H9 (cell line): ENCODE results near the gene MAGED4. TPM values are rescaled to one million over a fixed set of nuclear protein-coding genes. Genes with fewer than 3 reads are reported as not detected.
"Not testable (repeated sequence)": the region's sequence is repeated elsewhere in the genome, so short reads cannot be mapped to it uniquely, and the experiment has no call there.

Experiments used
- DNase-seq: peaks from one replicate; pipeline ENCODE4 v3.0.0-alpha.2; 2017
- H2AFZ ChIP-seq: one replicate; pipeline ENCODE4 v1.6.1; 2013; ENCODE audit warnings: mild to moderate bottlenecking, low read length, control low read depth, moderate library complexity
- H2AK5ac ChIP-seq: 2 replicates; pipeline ENCODE4 v1.6.1; 2013; ENCODE audit warnings: low read length, control low read depth, mixed read lengths; ENCODE audit not compliant: insufficient read length
- H2BK120ac ChIP-seq: one replicate; pipeline ENCODE4 v1.6.1; 2013; ENCODE audit warnings: low read depth, mild to moderate bottlenecking, low read length, control low read depth, inconsistent platforms; ENCODE audit not compliant: poor library complexity, severe bottlenecking
- H2BK12ac ChIP-seq: 2 replicates; pipeline ENCODE4 v1.6.1; 2013; ENCODE audit warnings: low read length, control low read depth, mixed read lengths, low read depth; ENCODE audit not compliant: insufficient read length
- H2BK15ac ChIP-seq: 2 replicates; pipeline ENCODE4 v1.6.1; 2013; ENCODE audit warnings: low read depth, low read length, control low read depth
- H2BK20ac ChIP-seq: one replicate; pipeline ENCODE4 v1.6.1; 2013; ENCODE audit warnings: low read depth, mild to moderate bottlenecking, low read length, control low read depth, inconsistent platforms; ENCODE audit not compliant: poor library complexity, severe bottlenecking
- H2BK5ac ChIP-seq: 2 replicates; pipeline ENCODE4 v1.6.1; 2013; ENCODE audit warnings: low read length, control low read depth, mixed read lengths; ENCODE audit not compliant: insufficient read length
- H3K14ac ChIP-seq: 2 replicates; pipeline ENCODE4 v1.6.1; 2013; ENCODE audit warnings: low read length, control low read depth; ENCODE audit not compliant: insufficient read depth
- H3K18ac ChIP-seq: 2 replicates; pipeline ENCODE4 v1.6.1; 2013; ENCODE audit warnings: low read depth, mild to moderate bottlenecking, mixed read lengths, low read length, control low read depth; ENCODE audit not compliant: insufficient read length
- H3K23ac ChIP-seq: 2 replicates; pipeline ENCODE4 v1.6.1; 2013; ENCODE audit warnings: low read length, control low read depth, mixed read lengths, low read depth; ENCODE audit not compliant: insufficient read length
- H3K23me2 ChIP-seq: 2 replicates; pipeline ENCODE4 v1.6.1; 2013; ENCODE audit warnings: low read depth, mild to moderate bottlenecking, mixed read lengths, low read length, control low read depth; ENCODE audit not compliant: insufficient read length, poor library complexity, severe bottlenecking
- H3K27ac ChIP-seq: 2 replicates; pipeline ENCODE4 v1.5.1; 2013; ENCODE audit warnings: low read length, control low read depth, mixed read lengths, low read depth; ENCODE audit not compliant: insufficient read length
- H3K27me3 ChIP-seq: 2 replicates; pipeline ENCODE4 v1.6.1; 2013; ENCODE audit warnings: low read length, control low read depth, inconsistent platforms; ENCODE audit not compliant: insufficient read depth
- H3K4ac ChIP-seq: 2 replicates; pipeline ENCODE4 v1.6.1; 2013; ENCODE audit warnings: low read depth, mild to moderate bottlenecking, control low read depth, inconsistent platforms, low read length, moderate library complexity
- H3K4me1 ChIP-seq: 2 replicates; pipeline ENCODE4 v1.6.1; 2013; ENCODE audit warnings: low read length, control low read depth, inconsistent platforms; ENCODE audit not compliant: insufficient read depth
- H3K4me2 ChIP-seq: 2 replicates; pipeline ENCODE4 v1.6.1; 2013; ENCODE audit warnings: low read length, control low read depth, mixed read lengths; ENCODE audit not compliant: insufficient read length, insufficient read depth
- H3K56ac ChIP-seq: 2 replicates; pipeline ENCODE4 v1.6.1; 2013; ENCODE audit warnings: low read depth, mild to moderate bottlenecking, mixed read lengths, low read length, control low read depth; ENCODE audit not compliant: insufficient read length
- H3K79me1 ChIP-seq: 2 replicates; pipeline ENCODE4 v1.6.1; 2013; ENCODE audit warnings: low read depth, mild to moderate bottlenecking, moderate library complexity, low read length, control low read depth, inconsistent platforms; ENCODE audit not compliant: insufficient read depth, poor library complexity, severe bottlenecking
- H3K79me2 ChIP-seq: 2 replicates; pipeline ENCODE4 v1.6.1; 2013; ENCODE audit warnings: low read length, control low read depth, inconsistent platforms; ENCODE audit not compliant: insufficient read depth
- H3K9ac ChIP-seq: 2 replicates; pipeline ENCODE4 v1.6.1; 2013; ENCODE audit warnings: low read length, control low read depth, mixed read lengths; ENCODE audit not compliant: insufficient read length; ENCODE audit errors: extremely low read depth
- H3K9me3 ChIP-seq: one replicate; pipeline ENCODE4 v1.6.1; 2013; ENCODE audit warnings: low read depth, low read length, inconsistent platforms; ENCODE audit not compliant: control insufficient read depth
- H3T11ph ChIP-seq: one replicate; pipeline ENCODE4 v1.6.1; 2013; ENCODE audit warnings: mild to moderate bottlenecking, low read length, control low read depth, inconsistent platforms
- H4K20me1 ChIP-seq: one replicate; pipeline ENCODE4 v1.6.1; 2013; ENCODE audit not compliant: control insufficient read depth, insufficient read length, insufficient read depth
- H4K5ac ChIP-seq: 2 replicates; pipeline ENCODE4 v1.6.1; 2013; ENCODE audit warnings: low read depth, mild to moderate bottlenecking, mixed read lengths, low read length, control low read depth; ENCODE audit not compliant: insufficient read length
- H4K8ac ChIP-seq: replicated peaks from 2 replicates; pipeline ENCODE4 v1.6.1; 2013; ENCODE audit warnings: low read length, control low read depth, mixed read lengths, low read depth; ENCODE audit not compliant: insufficient read length
- H4K91ac ChIP-seq: 2 replicates; pipeline ENCODE4 v1.6.1; 2013; ENCODE audit warnings: low read depth, mild to moderate bottlenecking, moderate library complexity, mixed read lengths, low read length, control low read depth; ENCODE audit not compliant: insufficient read length
- H3K27ac Mint-ChIP-seq, 3 experiments: 2 replicates in 2 of 3; 3 replicates in 1 of 3; pipeline ENCODE4 v1.8.0; 2020 to 2021; ENCODE audit warnings: mixed read lengths in 3 of 3, mild to moderate bottlenecking in 1 of 3, moderate library complexity in 1 of 3
- H3K27me3 Mint-ChIP-seq: 2 replicates; pipeline ENCODE4 v1.8.0; 2021; ENCODE audit warnings: low read depth, mild to moderate bottlenecking, moderate library complexity, mixed read lengths
- H3K36me3 Mint-ChIP-seq, 3 experiments: 2 replicates in 2 of 3; 3 replicates in 1 of 3; pipeline ENCODE4 v1.8.0; 2020 to 2021; ENCODE audit warnings: low read depth in 3 of 3, mixed read lengths in 3 of 3; ENCODE audit not compliant: insufficient read depth in 1 of 3
- H3K4me1 Mint-ChIP-seq, 2 experiments: 2 replicates each; pipeline ENCODE4 v1.8.0; 2020; ENCODE audit warnings: mixed read lengths in 2 of 2
- H3K4me3 Mint-ChIP-seq, 2 experiments: 2 replicates in 1 of 2; 3 replicates in 1 of 2; pipeline ENCODE4 v1.8.0; 2020 to 2021; ENCODE audit warnings: mild to moderate bottlenecking in 2 of 2, mixed read lengths in 2 of 2, moderate library complexity in 1 of 2
- H3K9me3 Mint-ChIP-seq, 2 experiments: 2 replicates in 1 of 2; 3 replicates in 1 of 2; pipeline ENCODE4 v1.8.0; 2020; ENCODE audit warnings: mild to moderate bottlenecking in 2 of 2, mixed read lengths in 2 of 2, moderate library complexity in 1 of 2
- WGBS: extraction: QIAGEN DNeasy Blood & Tissue Kit; methylation state at CpG from one replicate; pipeline ENCODE4 v1.1.7; 2013; ENCODE audit warnings: missing lambda C conversion rate, low lambda C conversion rate, mixed read lengths; ENCODE audit not compliant: insufficient read length; ENCODE audit errors: extremely low coverage; 5-methylcytosine and 5-hydroxymethylcytosine counted together
- total RNA-seq: library from RNA; stranded (reverse); gene quantifications from 2 replicates; pipeline ENCODE4 v1.2.1, GENCODE V29; 2021

MAGED4 gene
- total RNA-seq, 1 experiment from 2014 or later, result 74.5 TPM

DNA sequence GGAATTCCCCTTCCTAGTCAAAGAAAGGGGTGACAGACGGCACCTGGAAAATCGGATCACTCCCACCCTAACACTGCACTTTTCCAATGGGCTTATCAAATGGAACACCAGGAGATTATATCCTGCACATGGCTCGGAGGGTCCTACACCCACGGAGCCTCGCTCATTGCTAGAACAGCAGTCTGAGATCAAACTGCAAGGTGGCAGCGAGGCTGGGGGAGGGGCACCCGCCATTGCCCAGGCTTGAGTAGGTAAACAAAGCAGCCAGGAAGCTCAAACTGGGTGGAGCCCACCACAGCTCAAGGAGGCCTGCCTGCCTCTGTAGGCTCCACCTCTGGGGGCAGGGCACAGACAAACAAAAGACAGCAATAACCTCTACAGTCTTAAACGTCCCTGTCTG is 24.5 kb upstream of the MAGED4 start:
- H2AK5ac ChIP-seq, H3K4me2 ChIP-seq, H3K9me3 ChIP-seq, DNase-seq, H2BK120ac ChIP-seq, H2AFZ ChIP-seq, H3K4ac ChIP-seq, H3K79me1 ChIP-seq, H4K20me1 ChIP-seq, H3K4me1 ChIP-seq, H3K23ac ChIP-seq, H4K8ac ChIP-seq, H3K4me3 Mint-ChIP-seq, H2BK12ac ChIP-seq, H2BK20ac ChIP-seq, H4K91ac ChIP-seq, H3K56ac ChIP-seq, H3K9ac ChIP-seq, H3K27ac Mint-ChIP-seq, H4K5ac ChIP-seq, H3K18ac ChIP-seq, H3K27ac ChIP-seq, H3K27me3 ChIP-seq, H3K14ac ChIP-seq, H3K79me2 ChIP-seq, H3K27me3 Mint-ChIP-seq, H2BK5ac ChIP-seq, H3K23me2 ChIP-seq, H3K4me1 Mint-ChIP-seq, H2BK15ac ChIP-seq, H3T11ph ChIP-seq: not testable (repeated sequence)
- no CpG with 5 or more reads among the region's 8 CpGs for WGBS
- peaks cover 65 to 79% of the 10 kb centered on the region in 2 experiments for H3K9me3 Mint-ChIP-seq
- peaks cover 7 to 12% (median 9%) of the 10 kb centered on the region in 3 experiments; a peak in 6 of 7 replicates for H3K36me3 Mint-ChIP-seq
